HuH-7 (cell line): ENCODE results near the gene ANKS1B.
"Not testable (repeated sequence)": the region's sequence is repeated elsewhere in the genome, so short reads cannot be mapped to it uniquely, and the experiment has no call there.

ENCODE experiments used
- DNase-seq: peaks from one replicate; pipeline ENCODE4 v3.0.0; 2011; ENCODE audit warnings: low spot score

ANKS1B gene

GRCh38 chr12:99704036-99704435 lies 280.7 kb downstream of the ANKS1B start:
- no peak for DNase-seq

GRCh38 chr12:99700032-99700431 lies 284.7 kb downstream of the ANKS1B start:
- DNase-seq: no peak

GRCh38 chr12:99695050-99695449 lies 289.7 kb downstream of the ANKS1B start:
- no peak for DNase-seq

- no peak for DNase-seq
These were observed 298.6 kb downstream of the ANKS1B start for GRCh38 chr12:99686142-99686541.

GRCh38 chr12:99680276-99680675 lies 304.5 kb downstream of the ANKS1B start:
- no peak for DNase-seq

- no peak for DNase-seq
These were observed 314.1 kb downstream of the ANKS1B start for GRCh38 chr12:99670635-99671034.

GRCh38 chr12:99658671-99659349 lies 325.9 kb downstream of the ANKS1B start:
- no peak for DNase-seq

- no peak for DNase-seq
These were observed 335.2 kb downstream of the ANKS1B start for GRCh38 chr12:99649551-99649950.

GRCh38 chr12:99648183-99648582 lies 336.6 kb downstream of the ANKS1B start:
- no peak for DNase-seq

GRCh38 chr12:99647453-99647852 lies 337.3 kb downstream of the ANKS1B start, which contains the start of gene GARIN6:
GARIN6 (plus strand) TSS chr12:99647753; CDS start chr12:99648175, 422 bp downstream.
- DNase-seq: no peak

- no peak for DNase-seq
These were observed 340.1 kb downstream of the ANKS1B start for GRCh38 chr12:99644629-99645028.

- no peak for DNase-seq
These were observed 357.3 kb downstream of the ANKS1B start for GRCh38 chr12:99627459-99627858.

GRCh38 chr12:99624591-99624990 lies 360.1 kb downstream of the ANKS1B start:
- DNase-seq: not testable (repeated sequence)

GRCh38 chr12:99620159-99620479 lies 364.6 kb downstream of the ANKS1B start:
- DNase-seq: no peak

- DNase-seq: peak; percentile 15
These were observed 365.2 kb downstream of the ANKS1B start for GRCh38 chr12:99619389-99620158.

GRCh38 chr12:99618657-99619056 lies 366.1 kb downstream of the ANKS1B start:
- DNase-seq: no peak

- DNase-seq: no peak
These were observed 373.1 kb downstream of the ANKS1B start for GRCh38 chr12:99611599-99611998.

GRCh38 chr12:99611117-99611516 lies 373.6 kb downstream of the ANKS1B start:
- no peak for DNase-seq

GRCh38 chr12:99609455-99610181 lies 375.1 kb downstream of the ANKS1B start:
- DNase-seq: no peak

GRCh38 chr12:99600388-99600787 lies 384.3 kb downstream of the ANKS1B start:
- DNase-seq: no peak

GRCh38 chr12:99598785-99599184 lies 386.0 kb downstream of the ANKS1B start:
- DNase-seq: no peak

GRCh38 chr12:99596762-99597161 lies 388.0 kb downstream of the ANKS1B start:
- DNase-seq: no peak

- not testable (repeated sequence) for DNase-seq
These were observed 407.6 kb downstream of the ANKS1B start for GRCh38 chr12:99577125-99577524.
